Left lung (tissue), 10 donors: Measurements from ENCODE around the gene TTYH1. TPM values are rescaled to one million over a fixed set of nuclear protein-coding genes. Genes with fewer than 3 reads are reported as not detected.

ENCODE experiments used
- ATAC-seq: fragments of 200-7000 bp; cut with Tn5 transposase; one replicate; pipeline ENCODE4 v1.9.1; 2020; ENCODE audit warnings: moderate library complexity
- DNase-seq, 4 donors: peaks; one replicate each; pipeline ENCODE4 v3.0.0-alpha.2; 2013 to 2020
- H3K27ac ChIP-seq, 2 donors: fragments of 200-600 bp; sonication (generic) in 1 of 2; one replicate each; pipeline versions ENCODE4 v1.5.0 to v1.8.0; 2020 to 2021
- H3K27me3 ChIP-seq, 2 donors: fragments of 200-600 bp; sonication (generic) in 1 of 2; one replicate each; pipeline versions ENCODE4 v1.5.0 to v1.8.0; 2020 to 2021
- H3K36me3 ChIP-seq, 2 donors: fragments of 200-600 bp; sonication (generic) in 1 of 2; one replicate each; pipeline versions ENCODE4 v1.5.0 to v1.8.0; 2020 to 2021
- H3K4me1 ChIP-seq, 2 donors: fragments of 200-600 bp; one replicate each; pipeline ENCODE4 v1.8.0; 2021
- H3K4me3 ChIP-seq, 2 donors: fragments of 200-600 bp; sonication (generic) in 1 of 2; one replicate each; pipeline versions ENCODE4 v1.5.0 to v1.8.0; 2020 to 2021; ENCODE audit warnings: mild to moderate bottlenecking in 1 of 2
- H3K9me3 ChIP-seq, 2 donors: fragments of 200-600 bp; sonication (generic) in 1 of 2; one replicate each; pipeline versions ENCODE4 v1.5.0 to v1.8.0; 2020 to 2021
- intact Hi-C, 2 donors: fragments of 100-400 bp; cut with DNase I; formaldehyde crosslinking; loops; one replicate each; pipeline versions ENCODE4 v1.11.2 to v1.14.2; 2022
- polyA plus RNA-seq, 6 donors: library from polyadenylated mRNA; unstranded; fragments of 120-200 nt; gene quantifications; one replicate each; pipeline ENCODE4 v1.2.1, GENCODE V29; 2013; ENCODE audit not compliant: insufficient read length in 6 of 6
- total RNA-seq, 2 donors: library from RNA; stranded (reverse); fragmentation: NEBNext Ultra II Directional; extraction: Animal tissue kit (Norgen Biotek cat#: 25700); gene quantifications; one replicate each; pipeline ENCODE4 v1.2.1, GENCODE V29; 2021
- TF ChIP-seq, protein P1 (sequence below), 2 donors: fragments of 200-600 bp; sonication (generic) in 1 of 2; IDR thresholded peaks; one replicate each; pipeline versions ENCODE4 v1.5.0 to v1.8.0; 2021; ENCODE audit warnings: antibody characterized with exemption in 2 of 2
- donor health status: DM: no; HTN: yes; CAD: no.
- donor health status: DM: no; HTN: no; CAD: no.

TTYH1 gene
- total and polyA plus RNA-seq, 8 donors = 2.3 to 13.4 (median 4.7) TPM; not detected in 2

DNA sequence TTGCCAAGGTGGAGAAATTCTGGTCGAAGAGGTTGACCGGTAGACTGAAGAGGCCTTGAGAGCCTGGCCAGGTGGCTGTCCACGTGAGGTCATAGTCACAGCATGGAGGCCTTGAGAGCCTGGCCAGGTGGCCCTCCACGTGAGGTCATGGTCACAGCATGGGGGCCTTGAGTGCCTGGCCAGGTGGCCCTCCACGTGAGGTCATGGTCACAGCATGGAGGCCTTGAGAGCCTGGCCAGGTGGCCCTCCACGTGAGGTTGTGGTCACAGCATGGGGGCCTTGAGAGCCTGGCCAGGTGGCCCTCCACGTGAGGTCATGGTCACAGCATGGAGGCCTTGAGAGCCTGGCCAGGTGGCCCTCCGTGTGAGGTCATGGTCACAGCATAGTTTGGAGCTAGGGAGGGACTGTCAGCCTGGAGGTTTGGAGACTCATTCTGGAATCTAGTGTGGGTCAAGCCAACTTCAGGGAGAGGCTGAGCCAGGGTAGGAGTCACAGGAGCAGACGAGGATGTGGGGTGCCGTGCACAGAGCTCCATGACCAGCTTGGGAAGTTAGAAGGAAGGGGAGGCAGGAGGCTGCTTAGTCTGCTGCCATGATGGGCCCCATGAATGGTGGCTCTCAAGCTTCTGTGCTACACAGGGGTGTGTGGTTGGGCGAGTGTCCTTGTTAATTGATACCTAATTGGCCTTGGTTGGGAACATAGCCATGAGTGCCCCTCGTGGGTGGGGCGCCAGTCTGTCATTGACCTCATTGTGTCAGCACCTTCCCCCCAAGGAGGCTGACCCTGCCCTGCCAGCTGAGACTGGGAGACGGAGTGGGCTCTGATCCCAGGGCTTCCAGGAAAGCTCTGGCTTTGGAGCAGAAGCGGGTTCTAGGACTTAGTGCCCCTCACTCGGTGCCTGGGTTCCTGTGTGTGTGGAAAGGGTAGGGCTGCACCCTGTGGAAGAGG lies 44.3 kb downstream of the TTYH1 start:
- peaks cover 17 to 34% of the 10 kb centered on the region in 2 donors for H3K4me1 ChIP-seq
- H3K27me3 ChIP-seq = no peaks in the 10 kb centered on the region
- no peak overlapping the region for H3K4me3 ChIP-seq
- no peak for ATAC-seq
- intact Hi-C loops = no loop called here
- no peaks in the 10 kb centered on the region for H3K9me3 ChIP-seq
- no peak for DNase-seq
- H3K27ac ChIP-seq = no peak overlapping the region
- H3K36me3 ChIP-seq = peaks cover 0 to 79% of the 10 kb centered on the region in 2 donors
- TF ChIP-seq, protein P1, sequence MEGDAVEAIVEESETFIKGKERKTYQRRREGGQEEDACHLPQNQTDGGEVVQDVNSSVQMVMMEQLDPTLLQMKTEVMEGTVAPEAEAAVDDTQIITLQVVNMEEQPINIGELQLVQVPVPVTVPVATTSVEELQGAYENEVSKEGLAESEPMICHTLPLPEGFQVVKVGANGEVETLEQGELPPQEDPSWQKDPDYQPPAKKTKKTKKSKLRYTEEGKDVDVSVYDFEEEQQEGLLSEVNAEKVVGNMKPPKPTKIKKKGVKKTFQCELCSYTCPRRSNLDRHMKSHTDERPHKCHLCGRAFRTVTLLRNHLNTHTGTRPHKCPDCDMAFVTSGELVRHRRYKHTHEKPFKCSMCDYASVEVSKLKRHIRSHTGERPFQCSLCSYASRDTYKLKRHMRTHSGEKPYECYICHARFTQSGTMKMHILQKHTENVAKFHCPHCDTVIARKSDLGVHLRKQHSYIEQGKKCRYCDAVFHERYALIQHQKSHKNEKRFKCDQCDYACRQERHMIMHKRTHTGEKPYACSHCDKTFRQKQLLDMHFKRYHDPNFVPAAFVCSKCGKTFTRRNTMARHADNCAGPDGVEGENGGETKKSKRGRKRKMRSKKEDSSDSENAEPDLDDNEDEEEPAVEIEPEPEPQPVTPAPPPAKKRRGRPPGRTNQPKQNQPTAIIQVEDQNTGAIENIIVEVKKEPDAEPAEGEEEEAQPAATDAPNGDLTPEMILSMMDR (IDR thresholded peaks at IDR 0.05) = no peak

DNA sequence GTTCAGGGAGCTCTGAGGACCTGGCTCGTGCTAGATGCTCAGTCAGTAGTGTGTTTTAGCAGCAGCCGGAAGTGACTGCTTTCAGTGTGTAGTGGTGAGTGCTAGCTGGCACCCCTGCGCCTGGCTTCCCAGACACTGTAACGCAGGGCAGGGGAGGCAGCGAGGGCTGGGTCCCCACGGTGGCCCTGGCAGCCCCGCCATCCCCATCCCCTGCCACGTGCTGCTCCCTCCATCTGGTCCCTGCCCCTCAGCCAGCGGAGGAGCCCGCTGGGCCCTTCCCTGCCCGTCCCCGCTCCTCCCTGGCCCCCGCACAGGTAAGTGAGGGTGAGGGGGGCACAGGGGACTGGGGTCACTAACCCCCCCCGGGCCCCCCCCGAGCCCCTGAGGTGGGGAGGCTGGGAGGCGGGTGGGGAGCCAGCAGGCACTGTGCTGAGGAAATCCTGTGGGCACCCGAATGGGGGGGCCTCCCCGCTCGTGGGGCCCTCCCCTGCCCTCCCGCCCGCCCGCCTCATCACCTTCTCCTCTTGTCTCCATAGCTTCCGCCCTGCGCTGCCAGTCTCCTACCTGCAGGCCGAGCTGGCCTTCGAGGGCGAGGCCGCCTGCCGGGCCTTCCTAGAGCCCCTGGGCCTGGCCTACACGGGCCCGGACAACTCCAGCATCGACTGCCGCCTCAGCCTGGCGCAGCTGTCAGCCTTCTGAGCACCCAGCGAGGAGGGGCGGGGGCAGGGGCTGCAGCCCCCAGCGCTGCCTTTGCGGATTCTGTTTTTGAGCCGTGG lies 45.2 kb downstream of the TTYH1 start:
- intact Hi-C loops = no loop called here
- TF ChIP-seq, protein P1 (IDR thresholded peaks at IDR 0.05) = no peak
- ATAC-seq = no peak
- Histone ChIP-seq H3K4me3 (no peak overlapping the region), H3K27me3 (peaks cover 0 to 2% of the 10 kb centered on the region in 2 donors), H3K36me3 (peaks cover 0 to 71% of the 10 kb centered on the region in 2 donors), H3K27ac (no peak overlapping the region), H3K4me1 (peaks cover 17 to 34% of the 10 kb centered on the region in 2 donors), H3K9me3 (no peaks in the 10 kb centered on the region)
- DNase-seq = peak in 1 of 4 donors; percentile 79

DNA sequence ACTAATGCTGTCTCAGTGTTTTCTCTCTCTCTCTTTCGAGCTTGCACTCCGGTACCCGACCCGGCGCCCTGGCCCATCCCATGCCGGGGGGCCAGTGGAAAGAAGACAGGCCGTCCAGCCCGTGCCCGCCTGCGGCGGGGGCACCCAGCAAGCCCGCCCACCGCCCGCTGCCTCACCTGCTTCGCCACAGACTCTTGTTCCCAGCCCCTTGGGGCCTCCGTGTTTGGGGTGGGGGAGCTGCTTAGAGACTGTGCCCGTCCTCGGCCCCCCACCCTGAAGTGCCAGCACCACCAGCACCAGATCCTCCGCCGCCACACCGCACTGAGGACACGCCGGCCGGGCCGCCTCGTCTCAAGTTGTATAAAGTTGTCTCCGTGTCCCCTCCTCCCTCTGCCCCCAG lies 45.9 kb downstream of the TTYH1 start:
- peak in 1 of 4 donors; percentile 81 for DNase-seq
- Histone ChIP-seq H3K36me3 (peaks cover 0 to 63% of the 10 kb centered on the region in 2 donors), H3K27ac (peak overlapping the region; percentile 29 to 33)

DNA sequence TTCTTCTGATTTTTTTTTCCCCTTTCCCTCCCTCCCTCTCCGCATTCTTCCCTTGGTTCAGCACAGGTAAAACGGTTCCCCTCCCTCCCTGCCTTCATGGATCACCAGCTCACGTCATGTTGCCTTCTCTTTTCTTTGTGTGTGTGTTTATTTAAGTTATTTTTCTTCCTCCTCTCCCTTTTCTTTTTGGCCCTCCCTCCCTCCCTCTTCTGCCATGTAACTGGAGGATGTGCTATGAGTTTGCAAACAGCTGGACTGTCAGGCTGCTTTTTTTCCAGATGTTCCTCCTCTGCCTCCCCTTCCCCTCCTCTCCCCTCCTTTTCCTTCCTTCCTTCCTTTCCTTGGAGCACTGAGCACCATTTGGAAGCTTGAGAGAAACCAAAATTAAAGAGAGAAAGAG lies 46.3 kb downstream of the TTYH1 start:
- peak overlapping the region; percentile 29 to 97 for H3K27ac ChIP-seq
- ATAC-seq = no peak
- TF ChIP-seq, protein P1 (IDR thresholded peaks at IDR 0.05) = no peak
- peak overlapping the region in 1 of 2 donors; percentile 67 for H3K4me3 ChIP-seq
- H3K36me3 ChIP-seq = peaks cover 0 to 59% of the 10 kb centered on the region in 2 donors
- H3K9me3 ChIP-seq = no peaks in the 10 kb centered on the region
- DNase-seq = peak in 2 of 4 donors; percentile 88 to 95
- peaks cover 0 to 11% of the 10 kb centered on the region in 2 donors for H3K27me3 ChIP-seq
- peaks cover 17 to 34% of the 10 kb centered on the region in 2 donors for H3K4me1 ChIP-seq
- intact Hi-C loops = no loop called here

More for the DNA sequence above, 45.9 kb downstream of the TTYH1 start:
- ATAC-seq = no peak
- H3K4me1 ChIP-seq = peaks cover 17 to 34% of the 10 kb centered on the region in 2 donors
- intact Hi-C loops = no loop called here
- H3K27me3 ChIP-seq = peaks cover 0 to 8% of the 10 kb centered on the region in 2 donors
- no peak overlapping the region for H3K4me3 ChIP-seq
- TF ChIP-seq, protein P1 (IDR thresholded peaks at IDR 0.05) = no peak
- H3K9me3 ChIP-seq = no peaks in the 10 kb centered on the region
